ENCODE results near the gene CCDC12. TPM values are rescaled to one million over a fixed set of nuclear protein-coding genes. Genes with fewer than 3 reads are reported as not detected.

The CCDC12 gene
- total RNA-seq, 1 donor from 2014 or later = 41.4 TPM

DNA sequence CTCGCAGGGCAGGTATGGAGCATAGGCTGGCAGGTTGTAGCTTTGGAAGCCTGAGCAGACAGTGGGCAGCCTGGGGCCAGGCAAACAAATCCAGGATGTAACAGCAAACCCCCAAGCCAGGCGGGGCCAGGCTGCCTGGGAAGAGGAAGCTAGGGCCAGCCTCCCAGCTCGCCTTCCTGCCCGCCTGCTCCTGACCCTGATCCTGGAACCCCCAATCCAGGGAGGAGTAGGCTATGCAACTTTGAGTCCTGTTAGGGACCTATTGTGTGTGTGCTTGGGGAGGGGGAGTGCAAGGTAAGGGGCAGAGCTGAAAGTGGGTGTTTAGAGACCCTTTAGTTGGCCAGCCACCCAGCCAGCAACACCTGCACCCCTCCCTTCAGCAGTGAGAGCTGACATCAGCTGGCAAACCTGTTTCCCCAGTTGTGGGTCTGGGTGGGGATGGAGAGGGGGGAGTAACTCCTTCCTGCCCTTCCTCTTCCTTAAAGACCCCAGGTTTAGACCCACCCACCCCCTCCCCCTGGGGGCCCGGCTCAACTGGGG is 5.5 kb upstream of the CCDC12 start:
- Mint-ChIP-seq H3K4me1 (ENCODE audit: low read depth, unreplicated experiment) (peaks cover 3% of the 10 kb centered on the region), H3K4me3 (ENCODE audit: unreplicated experiment) (no peak overlapping the region), H3K27me3 (ENCODE audit: unreplicated experiment) (peaks cover 10% of the 10 kb centered on the region), H3K27ac (ENCODE audit: unreplicated experiment) (no peak overlapping the region), H3K36me3 (ENCODE audit: unreplicated experiment) (no peaks in the 10 kb centered on the region), H3K9me3 (ENCODE audit: unreplicated experiment) (peaks cover 7% of the 10 kb centered on the region)
- no peak for DNase-seq
- TF ChIP-seq CTCF (IDR thresholded peaks at IDR 0.05; ENCODE audit: partially characterized antibody, unreplicated experiment) = no peak

DNA sequence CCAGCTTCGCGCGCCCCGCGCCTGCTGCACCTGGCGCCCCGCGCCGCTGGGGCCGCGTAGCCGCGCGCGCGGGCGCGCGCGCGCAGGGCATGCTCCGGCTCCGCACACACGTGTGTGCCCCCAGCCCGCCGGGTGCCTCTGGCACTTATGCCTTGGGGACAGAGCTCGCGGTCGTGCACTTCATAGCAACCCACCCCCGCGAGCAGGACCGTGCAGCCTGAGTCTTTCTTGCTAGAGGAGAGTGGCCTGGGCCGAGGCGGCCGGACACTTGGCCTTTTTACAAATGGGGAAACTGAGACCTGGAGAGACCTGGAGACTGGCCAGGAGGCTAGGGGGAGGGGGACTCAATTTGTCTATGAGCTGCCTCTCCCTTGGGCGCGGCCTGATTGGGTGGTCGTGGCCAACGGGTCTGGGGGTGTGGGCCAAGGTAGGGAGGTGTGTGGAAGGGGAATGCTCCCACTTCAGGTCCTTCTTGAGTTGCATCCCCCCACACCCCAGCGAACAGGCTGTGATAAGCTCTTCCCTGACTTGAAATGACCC is 3.5 kb upstream of the CCDC12 start:
- Mint-ChIP-seq H3K9me3 (ENCODE audit: unreplicated experiment) (peaks cover 10% of the 10 kb centered on the region), H3K4me1 (ENCODE audit: low read depth, unreplicated experiment) (no peaks in the 10 kb centered on the region), H3K4me3 (ENCODE audit: unreplicated experiment) (peak overlapping the region; percentile 71), H3K36me3 (ENCODE audit: unreplicated experiment) (no peaks in the 10 kb centered on the region), H3K27me3 (ENCODE audit: unreplicated experiment) (peaks cover 14% of the 10 kb centered on the region), H3K27ac (ENCODE audit: unreplicated experiment) (no peak overlapping the region)
- DNase-seq = no peak
- no peak for TF ChIP-seq CTCF (IDR thresholded peaks at IDR 0.05; ENCODE audit: partially characterized antibody, unreplicated experiment)

DNA sequence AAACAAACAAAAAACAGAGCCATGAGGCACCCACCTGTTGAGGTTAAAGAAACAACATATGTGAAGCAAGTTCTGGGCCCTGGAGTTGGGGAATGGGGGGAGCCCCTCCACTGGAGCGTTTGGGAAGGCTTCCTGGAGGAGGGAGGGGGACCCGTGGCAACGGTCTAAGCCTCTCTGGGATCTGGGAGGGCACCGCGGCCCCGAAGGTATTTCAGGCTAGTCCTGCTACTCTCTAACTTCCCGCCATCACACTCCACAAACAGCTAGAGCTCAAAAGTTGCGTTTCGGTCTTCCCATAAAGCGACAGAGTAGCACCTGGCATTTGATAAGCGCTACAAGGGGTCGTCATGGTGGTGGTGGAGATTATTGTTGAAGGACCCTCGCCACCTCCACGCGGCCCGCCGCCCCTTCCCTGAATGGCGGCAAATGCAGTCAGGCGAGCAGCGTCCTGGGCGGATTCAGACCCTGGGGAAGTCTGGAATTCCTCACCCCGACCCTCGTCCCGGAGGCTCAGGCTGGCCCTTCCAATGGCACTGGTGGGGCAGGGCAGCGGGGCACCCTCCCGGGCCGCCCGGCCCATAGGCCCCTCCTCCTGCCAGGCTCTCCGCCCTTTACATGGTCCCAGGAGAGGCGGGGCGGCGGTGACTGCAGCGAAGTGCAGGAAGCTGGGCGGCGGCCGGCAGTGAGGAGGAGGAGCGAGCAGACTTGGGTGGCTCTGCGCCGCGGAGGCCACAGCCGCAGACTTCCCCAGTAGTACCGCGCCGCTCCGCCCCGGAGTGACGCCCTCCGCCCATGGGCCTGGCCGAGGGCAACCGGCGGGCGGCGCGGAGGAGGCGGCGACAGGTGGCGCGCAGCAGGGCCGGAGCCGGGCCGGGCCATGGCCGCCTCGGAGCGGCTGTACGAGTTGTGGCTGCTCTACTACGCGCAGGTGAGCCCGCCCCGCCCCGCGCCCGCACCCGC is 2.7 kb upstream of the CCDC12 start, which contains the start of gene NBEAL2:
TSS of gene NBEAL2 (plus strand) at position 682 of the 960 bp plus-strand sequence. CDS start at position 878, 196 bp downstream.
- peaks cover 14% of the 10 kb centered on the region for H3K27me3 Mint-ChIP-seq (ENCODE audit: unreplicated experiment)
- peak; percentile 91 for DNase-seq
- no peak for TF ChIP-seq CTCF (IDR thresholded peaks at IDR 0.05; ENCODE audit: partially characterized antibody, unreplicated experiment)
- H3K36me3 Mint-ChIP-seq (ENCODE audit: unreplicated experiment) = no peaks in the 10 kb centered on the region
- peaks cover 7% of the 10 kb centered on the region for H3K4me1 Mint-ChIP-seq (ENCODE audit: low read depth, unreplicated experiment)
- peaks cover 12% of the 10 kb centered on the region for H3K9me3 Mint-ChIP-seq (ENCODE audit: unreplicated experiment)
- peak within 1 kb of the TSS; percentile 85 for H3K4me3 Mint-ChIP-seq (ENCODE audit: unreplicated experiment)
- peak within 1 kb of the TSS; percentile 66 for H3K27ac Mint-ChIP-seq (ENCODE audit: unreplicated experiment)

- Mint-ChIP-seq H3K27me3 (ENCODE audit: unreplicated experiment) (peaks cover 12% of the 10 kb centered on the region), H3K9me3 (ENCODE audit: unreplicated experiment) (peaks cover 11% of the 10 kb centered on the region), H3K4me3 (ENCODE audit: unreplicated experiment) (no peak overlapping the region), H3K36me3 (ENCODE audit: unreplicated experiment) (no peaks in the 10 kb centered on the region), H3K27ac (ENCODE audit: unreplicated experiment) (no peak overlapping the region), H3K4me1 (ENCODE audit: low read depth, unreplicated experiment) (peaks cover 7% of the 10 kb centered on the region)
- no peak for TF ChIP-seq CTCF (IDR thresholded peaks at IDR 0.05; ENCODE audit: partially characterized antibody, unreplicated experiment)
- DNase-seq = no peak
Measured at GRCh38 chr3:46978381-46978780, 1.8 kb upstream of the CCDC12 start.
